ENCODE results near the gene ROBO2. TPM values are rescaled to one million over a fixed set of nuclear protein-coding genes. Genes with fewer than 3 reads are reported as not detected.

ROBO2 gene
- total RNA-seq, 4 donors from 2014 or later: 0.30 to 4.3 (median 2.0) TPM

GRCh38 chr3:77672016-77672415 is 632.1 kb downstream of the ROBO2 start:
- TF ChIP-seq POLR2A (IDR thresholded peaks at IDR 0.05) (no peak), CTCF (IDR thresholded peaks at IDR 0.05) (no peak)
- DNase-seq (ENCODE audit: low spot score in 2 of 2): no peak
- no peak overlapping the region for H3K4me3 ChIP-seq (ENCODE audit: low read depth, poor library complexity, severe bottlenecking)
- intact Hi-C loops (cut with DNase I; ENCODE audit: low total_unique reads): no loop called here
- 88 to 97% methylated on average over 2 of the region's 2 CpGs for WGBS, 2 donors

- no peak for DNase-seq (ENCODE audit: low spot score in 2 of 2)
- no peak for TF ChIP-seq POLR2A (IDR thresholded peaks at IDR 0.05)
- TF ChIP-seq CTCF (IDR thresholded peaks at IDR 0.05): no peak
- no peak overlapping the region for H3K4me3 ChIP-seq (ENCODE audit: low read depth, poor library complexity, severe bottlenecking)
- intact Hi-C loops (cut with DNase I; ENCODE audit: low total_unique reads): no loop called here
- WGBS, 2 donors: 87 to 93% methylated on average over 2 of the region's 2 CpGs
Measured at GRCh38 chr3:77682162-77682561, 642.3 kb downstream of the ROBO2 start.

GRCh38 chr3:77684115-77684514 is 644.2 kb downstream of the ROBO2 start:
- no peak for DNase-seq (ENCODE audit: low spot score in 2 of 2)
- H3K4me3 ChIP-seq (ENCODE audit: low read depth, poor library complexity, severe bottlenecking): no peak overlapping the region
- intact Hi-C loops (cut with DNase I; ENCODE audit: low total_unique reads): no loop called here
- TF ChIP-seq POLR2A (IDR thresholded peaks at IDR 0.05) (no peak), CTCF (IDR thresholded peaks at IDR 0.05) (no peak)

GRCh38 chr3:77685713-77686112 is 645.8 kb downstream of the ROBO2 start:
- 85 to 93% methylated on average over 3 of the region's 3 CpGs for WGBS, 2 donors
- DNase-seq (ENCODE audit: low spot score in 2 of 2): no peak
- intact Hi-C loops (cut with DNase I; ENCODE audit: low total_unique reads): no loop called here
- TF ChIP-seq CTCF (IDR thresholded peaks at IDR 0.05): no peak
- TF ChIP-seq POLR2A (IDR thresholded peaks at IDR 0.05): no peak
- no peak overlapping the region for H3K4me3 ChIP-seq (ENCODE audit: low read depth, poor library complexity, severe bottlenecking)

- no peak for TF ChIP-seq CTCF (IDR thresholded peaks at IDR 0.05)
- TF ChIP-seq POLR2A (IDR thresholded peaks at IDR 0.05): no peak
- no peak for DNase-seq (ENCODE audit: low spot score in 2 of 2)
- no peak overlapping the region for H3K4me3 ChIP-seq (ENCODE audit: low read depth, poor library complexity, severe bottlenecking)
- intact Hi-C loops (cut with DNase I; ENCODE audit: low total_unique reads): no loop called here
- 10 to 15% methylated on average over 2 of the region's 2 CpGs for WGBS, 2 donors
Measured at GRCh38 chr3:77686560-77686959, 646.7 kb downstream of the ROBO2 start.

GRCh38 chr3:77687545-77687944 is 647.6 kb downstream of the ROBO2 start:
- no peak for DNase-seq (ENCODE audit: low spot score in 2 of 2)
- no peak for TF ChIP-seq POLR2A (IDR thresholded peaks at IDR 0.05)
- intact Hi-C loops (cut with DNase I; ENCODE audit: low total_unique reads): no loop called here
- H3K4me3 ChIP-seq (ENCODE audit: low read depth, poor library complexity, severe bottlenecking): no peak overlapping the region
- 49 to 65% methylated on average over 3 of the region's 3 CpGs for WGBS, 2 donors

All from lower leg skin (tissue), 4 donors.